ENCODE data around the gene NWD2.

- TF ChIP-seq POLR2A (IDR thresholded peaks at IDR 0.05), result no peak
- no peak for TF ChIP-seq CTCF (IDR thresholded peaks at IDR 0.05)
- TF ChIP-seq POLR2AphosphoS5 (IDR thresholded peaks at IDR 0.05), result no peak
These were observed 178.8 kb downstream of the NWD2 start for GRCh38 chr4:37423310-37423709.
